Sigmoid colon (tissue), 4 donors: ENCODE data around the gene UVRAG.

ENCODE experiments used
- POLR2A ChIP-seq, 2 donors: fragments of 450-650 bp; IDR thresholded peaks; one replicate each; pipeline ENCODE4 v1.6.1; 2016; ENCODE audit warnings: antibody characterized with exemption in 2 of 2, mild to moderate bottlenecking in 2 of 2, moderate library complexity in 2 of 2
- POLR2AphosphoS5 ChIP-seq, 4 donors: sonication (generic); formaldehyde crosslinking; IDR thresholded peaks; one replicate each; pipeline ENCODE4 v1.6.1; 2017; ENCODE audit warnings: antibody characterized with exemption in 4 of 4
- TF ChIP-seq, protein P1 (sequence below), 4 experiments: fragments of 450-650 bp in 3 of 4; fragments of 200-600 bp in 1 of 4; IDR thresholded peaks; one replicate each; pipeline ENCODE4 v1.5.1; 2016 to 2019; ENCODE audit warnings: antibody characterized with exemption in 4 of 4, mild to moderate bottlenecking in 3 of 4, moderate library complexity in 2 of 4

DNA sequence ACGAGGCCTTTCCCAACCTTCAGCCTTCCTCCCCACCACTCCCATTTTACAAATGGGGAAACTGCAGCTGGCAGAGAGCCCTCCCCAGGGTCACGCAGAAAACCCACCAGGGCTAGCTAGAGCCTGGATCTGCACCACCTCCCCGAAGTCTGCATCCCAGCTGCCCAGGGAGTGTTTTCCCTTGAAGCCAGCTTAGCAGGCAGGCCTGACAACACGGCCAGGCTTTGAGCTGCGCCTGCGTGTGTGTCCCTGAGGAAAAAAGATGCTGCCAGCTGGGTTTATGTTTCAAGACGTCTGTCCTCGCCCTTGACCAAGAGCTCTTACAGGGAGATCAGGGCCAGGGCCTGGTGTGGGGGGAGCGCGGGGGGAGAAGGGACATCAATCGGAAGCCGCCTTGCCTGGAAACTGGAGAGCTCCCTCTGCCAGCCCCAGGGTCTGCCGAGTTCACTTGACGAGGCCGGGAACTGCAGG lies 371.0 kb downstream of the UVRAG start:
- TF ChIP-seq, protein P1, sequence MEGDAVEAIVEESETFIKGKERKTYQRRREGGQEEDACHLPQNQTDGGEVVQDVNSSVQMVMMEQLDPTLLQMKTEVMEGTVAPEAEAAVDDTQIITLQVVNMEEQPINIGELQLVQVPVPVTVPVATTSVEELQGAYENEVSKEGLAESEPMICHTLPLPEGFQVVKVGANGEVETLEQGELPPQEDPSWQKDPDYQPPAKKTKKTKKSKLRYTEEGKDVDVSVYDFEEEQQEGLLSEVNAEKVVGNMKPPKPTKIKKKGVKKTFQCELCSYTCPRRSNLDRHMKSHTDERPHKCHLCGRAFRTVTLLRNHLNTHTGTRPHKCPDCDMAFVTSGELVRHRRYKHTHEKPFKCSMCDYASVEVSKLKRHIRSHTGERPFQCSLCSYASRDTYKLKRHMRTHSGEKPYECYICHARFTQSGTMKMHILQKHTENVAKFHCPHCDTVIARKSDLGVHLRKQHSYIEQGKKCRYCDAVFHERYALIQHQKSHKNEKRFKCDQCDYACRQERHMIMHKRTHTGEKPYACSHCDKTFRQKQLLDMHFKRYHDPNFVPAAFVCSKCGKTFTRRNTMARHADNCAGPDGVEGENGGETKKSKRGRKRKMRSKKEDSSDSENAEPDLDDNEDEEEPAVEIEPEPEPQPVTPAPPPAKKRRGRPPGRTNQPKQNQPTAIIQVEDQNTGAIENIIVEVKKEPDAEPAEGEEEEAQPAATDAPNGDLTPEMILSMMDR (IDR thresholded peaks at IDR 0.05): no peak
- TF ChIP-seq POLR2AphosphoS5 (IDR thresholded peaks at IDR 0.05) (no peak), POLR2A (IDR thresholded peaks at IDR 0.05) (no peak)
